HepG2 (cell line): Measurements from ENCODE around the gene SLC18A2. TPM values are rescaled to one million over a fixed set of nuclear protein-coding genes. Genes with fewer than 3 reads are reported as not detected.
A peak's percentile ranks its signal among the peaks of the same experiment; 100 is the strongest.

Experiments
- ATAC-seq: fragments of 200-7000 bp; cut with Tn5 transposase; 3 replicates; pipeline ENCODE4 v1.9.1; 2020; ENCODE audit warnings: mild to moderate bottlenecking, moderate library complexity
- BruUV-seq: library from RNA; stranded (reverse); fragments of 400-500 nt; replicated peaks from 2 replicates; lab custom pipeline; 2021; lab: Mats Ljungman, UMichigan
- CTCF ChIA-PET: fragments of 300-600 bp; formaldehyde crosslinking; extraction: SDS; loops from one replicate; lab custom pipeline; 2021; ENCODE audit warnings: low total read pairs, inconsistent platforms, low intra/inter-chr PET ratio; lab: Yijun Ruan, JAX
- POLR2A ChIA-PET: fragments of 350-600 bp; sonication (Branson Sonifier 250); formaldehyde crosslinking; loops from one replicate; lab custom pipeline; 2020; ENCODE audit warnings: antibody characterized with exemption, inconsistent platforms; lab: Yijun Ruan, JAX
- DNase-seq: peaks from one replicate; pipeline ENCODE4 v3.0.0-alpha.2; 2015; ENCODE audit warnings: low spot score
- FAIRE-seq: peaks from 3 replicates; lab custom pipeline; 2011; peaks lifted over from hg19 to GRCh38; lab: Jason Lieb, UNC
- H2AFZ ChIP-seq: one replicate; pipeline ENCODE4 v1.6.1; 2011; ENCODE audit warnings: low read length, inconsistent platforms
- H3K27ac ChIP-seq: fragments of 300-600 bp; 3 replicates; pipeline ENCODE4 v1.8.0; 2011; ENCODE audit warnings: mixed run types, mild to moderate bottlenecking, mixed read lengths, low read length, inconsistent platforms; ENCODE audit not compliant: insufficient read depth; ENCODE audit errors: extremely low read length
- H3K27me3 ChIP-seq, 2 experiments: fragments of 200-600 bp in 1 of 2; 2 replicates in 1 of 2; 3 replicates in 1 of 2; pipeline versions ENCODE4 v1.6.0 to v1.8.0; 2011; ENCODE audit warnings: low read length in 2 of 2, mild to moderate bottlenecking in 2 of 2, moderate library complexity in 2 of 2, inconsistent platforms in 1 of 2; ENCODE audit not compliant: insufficient read depth in 2 of 2, control insufficient read depth in 1 of 2
- H3K36me3 ChIP-seq, 2 experiments: fragments of 200-600 bp in 1 of 2; replicated peaks in 1 of 2; 2 replicates in 1 of 2; 3 replicates in 1 of 2; pipeline versions ENCODE4 v1.5.1 to v1.8.0; 2011; ENCODE audit warnings: low read length in 2 of 2, inconsistent platforms in 1 of 2; ENCODE audit not compliant: insufficient read depth in 2 of 2, control insufficient read depth in 1 of 2
- H3K4me1 ChIP-seq: 2 replicates; pipeline ENCODE4 v1.5.1; 2012; ENCODE audit warnings: low read length, inconsistent platforms; ENCODE audit not compliant: insufficient read depth
- H3K4me2 ChIP-seq: 2 replicates; pipeline ENCODE4 v1.6.0; 2011; ENCODE audit warnings: low read depth, low read length, inconsistent platforms
- H3K4me3 ChIP-seq, 3 experiments: fragments of 200-600 bp in 1 of 3; sonication (generic), shearing (Covaris generic) in 1 of 3; replicated peaks in 1 of 3; 2 replicates each; pipeline ENCODE4 v1.5.1; 2011 to 2016; ENCODE audit warnings: low read length in 3 of 3, inconsistent platforms in 2 of 3, low read depth in 2 of 3, mild to moderate bottlenecking in 2 of 3, control low read depth in 1 of 3, mixed read lengths in 1 of 3; ENCODE audit not compliant: insufficient read depth in 1 of 3
- H3K79me2 ChIP-seq: one replicate; pipeline ENCODE4 v1.6.1; 2011; ENCODE audit warnings: low read length, inconsistent platforms; ENCODE audit not compliant: insufficient read depth
- H3K9ac ChIP-seq: 2 replicates; pipeline ENCODE4 v1.6.0; 2011; ENCODE audit warnings: mild to moderate bottlenecking, low read depth, low read length, inconsistent platforms; ENCODE audit not compliant: insufficient read depth
- H3K9me3 ChIP-seq: 2 replicates; pipeline ENCODE4 v1.5.1; 2012; ENCODE audit warnings: mild to moderate bottlenecking, low read length
- H4K20me1 ChIP-seq: 2 replicates; pipeline ENCODE4 v1.6.0; 2011; ENCODE audit warnings: inconsistent platforms, mild to moderate bottlenecking, low read length, moderate library complexity; ENCODE audit not compliant: insufficient read depth
- FOXA1 ChIP-seq, 2 experiments: fragments of 450-650 bp in 1 of 2; sonication (generic) in 1 of 2; formaldehyde crosslinking in 1 of 2; IDR thresholded peaks; 2 replicates each; pipeline versions ENCODE4 v1.4.0 to v1.6.1; 2016 to 2020; ENCODE audit warnings: missing genetic modification reagents in 1 of 2
- FOXA3 ChIP-seq: IDR thresholded peaks from 2 replicates; pipeline ENCODE4 v1.6.1; 2016; ENCODE audit warnings: missing genetic modification reagents, missing compliant biosample characterization
- LCORL ChIP-seq, 2 experiments: fragments of 450-650 bp in 1 of 2; sonication (generic) in 1 of 2; formaldehyde crosslinking in 1 of 2; IDR thresholded peaks; 2 replicates each; pipeline versions ENCODE4 v1.5.0 to v1.6.1; 2017 to 2020; ENCODE audit warnings: antibody characterized with exemption in 1 of 2, missing genetic modification reagents in 1 of 2
- SIN3A ChIP-seq: IDR thresholded peaks from 2 replicates; pipeline ENCODE4 v1.6.1; 2011; ENCODE audit warnings: low read depth, mild to moderate bottlenecking, control low read depth, low read length, borderline replicate concordance
- ZFP36L1 ChIP-seq: sonication (generic); formaldehyde crosslinking; IDR thresholded peaks from 2 replicates; pipeline ENCODE4 v1.8.0; 2022; ENCODE audit warnings: mild to moderate bottlenecking, missing genetic modification reagents, moderate library complexity
- ZNF225 ChIP-seq: sonication (generic); formaldehyde crosslinking; IDR thresholded peaks from 2 replicates; pipeline ENCODE4 v1.4.0; 2020; ENCODE audit warnings: mild to moderate bottlenecking, missing genetic modification reagents
- ZNF768 ChIP-seq: sonication (generic); formaldehyde crosslinking; IDR thresholded peaks from 2 replicates; pipeline ENCODE4 v1.4.0; 2020; ENCODE audit warnings: missing genetic modification reagents
- WGBS: methylation state at CpG from one replicate; pipeline ENCODE4 v1.1.6; 2017; ENCODE audit warnings: low lambda C conversion rate; 5-methylcytosine and 5-hydroxymethylcytosine counted together
- in situ Hi-C: cut with HindIII; loops from 2 replicates; pipeline ENCODE4 v1.10.0; 2017; ENCODE audit warnings: low pct_unique_long_range_greater_than_20kb; ENCODE audit not compliant: extremely low pct_ligation_motif_present
- intact Hi-C: fragments of 100-400 bp; cut with micrococcal nuclease; formaldehyde crosslinking; loops from one replicate; pipeline ENCODE4 v1.10.0; 2022; ENCODE audit not compliant: unreplicated experiment
- polyA plus RNA-seq, 8 experiments: library from polyadenylated mRNA; depleted of rRNA in 3 of 8; stranded (reverse) in 7 of 8; unstranded in 1 of 8; fragments of >200 nt; fragmentation: Illumina TruSeq in 4 of 8; extraction: Trizol in 4 of 8; gene quantifications; 2 replicates each; pipeline versions ENCODE4 v1.2.1 to v1.2.3, GENCODE V29; 2011 to 2016; ENCODE audit warnings: low read depth in 4 of 8, missing spikeins in 1 of 8, mixed read lengths in 1 of 8; ENCODE audit not compliant: insufficient read depth in 1 of 8
- total RNA-seq, 5 experiments: library from RNA; depleted of rRNA; stranded (reverse); fragments of >200 nt; fragmentation: Illumina TruSeq; extraction: Trizol; gene quantifications; 2 replicates each; pipeline ENCODE4 v1.2.3, GENCODE V29; 2016; ENCODE audit warnings: low read depth in 1 of 5

SLC18A2 gene
- total and polyA plus RNA-seq, 2 of the 13 experiments (the other 11 are each of a cell fraction or from before 2014, with no cell fraction given), result not detected

DNA sequence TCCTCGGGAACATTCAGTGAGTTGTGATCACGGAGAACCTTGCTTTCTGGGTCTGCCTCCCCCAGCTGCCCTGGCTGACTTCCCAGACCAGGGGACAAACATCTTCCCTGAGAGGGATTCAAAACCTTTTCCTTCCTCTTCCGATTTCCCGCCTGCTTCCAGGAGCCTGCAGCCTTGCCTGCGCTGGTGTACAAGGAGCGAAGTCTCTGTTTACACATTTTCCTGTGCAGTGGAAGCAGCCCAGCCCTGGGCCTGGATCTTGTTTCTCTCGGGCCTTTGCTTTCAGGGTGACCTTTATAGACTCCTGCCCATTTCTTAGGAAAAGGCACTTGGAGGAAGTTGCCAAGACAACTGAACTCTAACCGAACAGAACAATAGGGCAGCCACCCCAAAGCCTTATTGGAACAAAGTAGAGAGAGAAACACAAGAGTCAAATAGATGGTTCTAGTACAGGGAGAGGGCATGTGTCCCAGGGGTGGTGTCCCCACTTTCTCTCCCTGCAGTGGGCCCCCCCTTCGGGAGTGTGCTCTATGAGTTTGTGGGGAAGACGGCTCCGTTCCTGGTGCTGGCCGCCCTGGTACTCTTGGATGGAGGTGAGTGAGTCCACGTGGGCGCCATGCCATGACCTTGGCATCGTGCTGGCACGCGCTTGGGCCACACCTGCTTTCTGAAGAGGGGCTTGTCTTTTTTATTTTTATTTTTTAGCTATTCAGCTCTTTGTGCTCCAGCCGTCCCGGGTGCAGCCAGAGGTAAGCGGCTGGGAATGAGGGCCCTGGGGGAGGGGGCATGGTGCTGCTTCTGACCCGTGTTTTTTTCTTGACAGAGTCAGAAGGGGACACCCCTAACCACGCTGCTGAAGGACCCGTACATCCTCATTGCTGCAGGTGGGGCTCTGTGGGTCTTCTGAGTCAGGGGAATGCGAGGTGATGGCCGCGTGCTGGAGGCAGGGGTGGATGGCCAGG is 14.1 kb downstream of the SLC18A2 start:
- POLR2A ChIA-PET, result no interaction called here
- no peaks in the 10 kb centered on the region for H3K36me3 ChIP-seq
- no peak for DNase-seq
- CTCF ChIA-PET, result no interaction called here
- in situ Hi-C loops (no loop called here), intact Hi-C loops (no loop called here)
- H2AFZ ChIP-seq, result no peak overlapping the region
- FAIRE-seq, result no peak
- no peaks in the 10 kb centered on the region for H4K20me1 ChIP-seq
- H3K9ac ChIP-seq, result no peak overlapping the region
- H3K9me3 ChIP-seq, result no peaks in the 10 kb centered on the region
- BruUV-seq, result no TSS peak
- peak; percentile 65 for ATAC-seq
- H3K79me2 ChIP-seq, result no peaks in the 10 kb centered on the region
- H3K27me3 ChIP-seq, result peaks cover under 1 to 20% of the 10 kb centered on the region in 2 experiments
- 0 out of 2 replicates have a peak overlapping the region, but pooled peaks have one; percentile 32 for H3K4me2 ChIP-seq
- WGBS, result 55% methylated on average over 25 of the region's 26 CpGs
- no peak overlapping the region for H3K27ac ChIP-seq
- no peak overlapping the region for H3K4me3 ChIP-seq
- TF ChIP-seq LCORL (IDR thresholded peaks at IDR 0.05) (no peak), LCORL (CRISPR knock-in tag; IDR thresholded peaks at IDR 0.05) (no peak), FOXA1 (IDR thresholded peaks at IDR 0.05) (no peak), FOXA1 (CRISPR knock-in tag; IDR thresholded peaks at IDR 0.05) (0 out of 2 replicates have a peak, but pooled peaks have one; percentile 14), ZFP36L1 (CRISPR knock-in tag) (no peak), ZNF225 (no peak), SIN3A (no peak), ZNF768 (CRISPR knock-in tag) (peak; percentile 78), FOXA3 (CRISPR knock-in tag) (0 out of 2 replicates have a peak, but pooled peaks have one; percentile 9)
- TF ChIP-seq, all 625 proteins: peak for 3
- H3K4me1 ChIP-seq, result peaks cover 17% of the 10 kb centered on the region
